HEK293T (cell line): ENCODE results near the gene DCUN1D2.

Source experiments
- CTCF ChIA-PET: fragments of 350-600 bp; formaldehyde crosslinking; extraction: SDS; loops from one replicate; lab custom pipeline; 2021; ENCODE audit warnings: antibody characterized with exemption, inconsistent platforms; lab: Yijun Ruan, JAX
- POLR2A ChIA-PET: fragments of 350-600 bp; formaldehyde crosslinking; extraction: SDS; loops from one replicate; lab custom pipeline; 2020; ENCODE audit warnings: antibody characterized with exemption, inconsistent platforms; lab: Yijun Ruan, JAX
- DNase-seq: peaks from one replicate; pipeline ENCODE4 v3.0.0; 2012; ENCODE audit warnings: mixed read lengths; ENCODE audit errors: extremely low spot score
- ARNT ChIP-seq: fragments of 450-650 bp; IDR thresholded peaks from 2 replicates; pipeline ENCODE4 v1.6.1; 2017; ENCODE audit warnings: mild to moderate bottlenecking
- BHLHE40 ChIP-seq: fragments of 450-650 bp; IDR thresholded peaks from 2 replicates; pipeline ENCODE4 v1.6.1; 2016; ENCODE audit warnings: mild to moderate bottlenecking, moderate library complexity, borderline replicate concordance
- CTBP1 ChIP-seq: fragments of 450-650 bp; IDR thresholded peaks from 2 replicates; pipeline ENCODE4 v1.6.1; 2016; ENCODE audit warnings: borderline replicate concordance
- ELF4 ChIP-seq: fragments of 450-650 bp; IDR thresholded peaks from 2 replicates; pipeline ENCODE4 v1.6.1; 2017; ENCODE audit warnings: antibody characterized with exemption
- FOXA1 ChIP-seq: fragments of 450-650 bp; IDR thresholded peaks from 2 replicates; pipeline ENCODE4 v1.6.1; 2016; ENCODE audit warnings: mild to moderate bottlenecking
- FOXK2 ChIP-seq: fragments of 450-650 bp; IDR thresholded peaks from 2 replicates; pipeline ENCODE4 v1.6.1; 2016; ENCODE audit warnings: mild to moderate bottlenecking
- FOXM1 ChIP-seq: fragments of 450-650 bp; IDR thresholded peaks from 2 replicates; pipeline ENCODE4 v1.6.1; 2017; ENCODE audit warnings: mild to moderate bottlenecking, borderline replicate concordance
- HDGF ChIP-seq: fragments of 450-650 bp; IDR thresholded peaks from 2 replicates; pipeline ENCODE4 v1.6.1; 2017; ENCODE audit warnings: antibody characterized with exemption, borderline replicate concordance
- L3MBTL2 ChIP-seq: fragments of 450-650 bp; conservative IDR thresholded peaks from 2 replicates; pipeline ENCODE4 v1.6.1; 2016; ENCODE audit warnings: mild to moderate bottlenecking
- LEF1 ChIP-seq: fragments of 450-650 bp; IDR thresholded peaks from 2 replicates; pipeline ENCODE4 v1.6.1; 2017; ENCODE audit warnings: mild to moderate bottlenecking, borderline replicate concordance
- NFRKB ChIP-seq: fragments of 450-650 bp; IDR thresholded peaks from 2 replicates; pipeline ENCODE4 v1.6.1; 2016; ENCODE audit warnings: mild to moderate bottlenecking, moderate library complexity
- PKNOX1 ChIP-seq: fragments of 450-650 bp; IDR thresholded peaks from 2 replicates; pipeline ENCODE4 v1.6.1; 2016
- SP1 ChIP-seq: fragments of 450-650 bp; IDR thresholded peaks from 2 replicates; pipeline ENCODE4 v1.6.1; 2017
- SUZ12 ChIP-seq: fragments of 450-650 bp; IDR thresholded peaks from 2 replicates; pipeline ENCODE4 v1.6.1; 2016; ENCODE audit warnings: mild to moderate bottlenecking
- TARDBP ChIP-seq: fragments of 450-650 bp; IDR thresholded peaks from 2 replicates; pipeline ENCODE4 v1.6.1; 2016
- ZNF384 ChIP-seq: fragments of 450-650 bp; IDR thresholded peaks from 2 replicates; pipeline ENCODE4 v1.6.1; 2016

The DCUN1D2 gene

GRCh38 chr13:113415032-113415431 is 75.5 kb downstream of the DCUN1D2 start:
- ChIA-PET POLR2A (interaction anchor here (1.2 kb wide), 1 partner anchor 10 kb away, joined by 5 read pairs; no protein-coding TSS in a partner anchor), CTCF (no interaction called here)
- no peak for DNase-seq
- TF ChIP-seq SP1, result no peak
- TF ChIP-seq LEF1, result no peak
- no peak for TF ChIP-seq BHLHE40
- TF ChIP-seq CTBP1, result no peak
- TF ChIP-seq FOXM1, result no peak
- TF ChIP-seq PKNOX1, result no peak
- no peak for TF ChIP-seq ZNF384
- no peak for TF ChIP-seq HDGF
- no peak for TF ChIP-seq FOXK2
- TF ChIP-seq FOXA1, result no peak
- no peak for TF ChIP-seq ARNT

- POLR2A ChIA-PET, result interaction anchor here (1.2 kb wide), 1 partner anchor 11 kb away, joined by 5 read pairs; no protein-coding TSS in a partner anchor
- CTCF ChIA-PET, result no interaction called here
- TF ChIP-seq HDGF (no peak), L3MBTL2 (no peak), LEF1 (no peak), CTBP1 (no peak), SUZ12 (no peak), BHLHE40 (no peak), FOXA1 (no peak), FOXM1 (no peak), PKNOX1 (no peak), FOXK2 (no peak), NFRKB (no peak), ARNT (no peak), SP1 (no peak)
- no peak for DNase-seq
Observed at GRCh38 chr13:113414335-113414734, 76.2 kb downstream of the DCUN1D2 start.

GRCh38 chr13:113413898-113414282 is 76.6 kb downstream of the DCUN1D2 start:
- TF ChIP-seq LEF1 (no peak), FOXM1 (no peak), SP1 (no peak), NFRKB (no peak), L3MBTL2 (no peak), ELF4 (no peak), ARNT (no peak), FOXA1 (no peak), SUZ12 (no peak), TARDBP (no peak), FOXK2 (no peak), CTBP1 (no peak), ZNF384 (no peak), BHLHE40 (no peak), HDGF (no peak), PKNOX1 (no peak)
- CTCF ChIA-PET, result no interaction called here

GRCh38 chr13:113413178-113413897 is 77.2 kb downstream of the DCUN1D2 start:
- TF ChIP-seq CTBP1 (no peak), L3MBTL2 (no peak), NFRKB (no peak), PKNOX1 (no peak), HDGF (no peak)
- DNase-seq, result no peak
- POLR2A ChIA-PET, result no interaction called here
- CTCF ChIA-PET, result no interaction called here

More at GRCh38 chr13:113413898-113414282, 76.6 kb downstream of the DCUN1D2 start:
- DNase-seq, result no peak
- POLR2A ChIA-PET, result no interaction called here

- DNase-seq, result no peak
- CTCF ChIA-PET, result no interaction called here
- TF ChIP-seq ARNT, result no peak
- no peak for TF ChIP-seq SUZ12
- no peak for TF ChIP-seq FOXM1
- TF ChIP-seq LEF1, result no peak
- no peak for TF ChIP-seq TARDBP
- no peak for TF ChIP-seq SP1
- no peak for TF ChIP-seq L3MBTL2
- TF ChIP-seq ZNF384, result no peak
- POLR2A ChIA-PET, result no interaction called here
Observed at GRCh38 chr13:113412440-113412839, 78.1 kb downstream of the DCUN1D2 start.
